Measurements from ENCODE around the gene STK10. TPM values are rescaled to one million over a fixed set of nuclear protein-coding genes. Genes with fewer than 3 reads are reported as not detected.

The STK10 gene
- 43.6 and 74.0 TPM in 2 replicates for total RNA-seq

DNA sequence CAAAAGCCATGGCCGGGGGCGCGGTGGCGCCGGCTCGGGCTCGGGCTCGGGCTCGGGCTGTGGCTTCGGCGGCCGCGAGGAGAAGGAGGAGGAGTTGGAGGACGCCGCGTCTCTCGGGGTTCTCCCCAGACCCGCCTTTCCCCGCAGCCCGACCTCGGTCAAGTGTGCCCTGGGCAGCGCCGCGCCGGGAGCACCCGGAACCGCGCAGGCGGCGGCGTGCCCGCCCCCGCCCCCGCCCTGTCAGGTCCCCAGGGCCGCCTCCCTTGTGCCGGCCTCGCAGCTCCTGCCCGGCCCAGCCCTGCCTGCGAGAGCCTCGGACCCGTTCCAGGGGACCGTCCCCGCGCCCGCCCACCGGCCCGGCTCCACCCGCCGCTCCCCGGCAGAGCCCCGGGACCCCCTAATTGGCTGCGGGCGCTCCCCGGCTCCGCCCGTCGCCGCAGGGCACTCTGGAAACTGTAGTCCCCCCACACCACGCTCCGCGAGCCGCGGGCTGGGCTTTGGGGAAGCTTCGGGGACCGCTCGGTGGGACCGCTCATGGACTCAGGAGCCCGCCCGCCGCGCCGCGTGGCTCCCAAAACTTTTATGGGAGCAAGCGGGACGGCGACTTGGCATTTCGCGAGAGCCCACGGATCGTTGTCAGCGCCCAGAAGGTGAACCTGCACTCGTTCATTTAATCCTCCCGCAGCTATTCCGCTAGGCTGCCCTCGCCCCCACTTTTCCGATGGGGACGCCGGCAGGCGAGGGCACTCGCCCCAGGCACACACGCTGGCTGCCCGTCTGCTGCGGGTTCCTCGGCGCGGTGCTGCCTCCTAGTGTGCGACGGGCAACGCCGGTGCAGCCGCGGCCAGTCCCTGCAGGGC, at the start of gene STK10:
STK10 (minus strand) TSS at position 192 of the 860 bp plus-strand sequence; CDS start at position 10, 182 bp downstream.

DNA sequence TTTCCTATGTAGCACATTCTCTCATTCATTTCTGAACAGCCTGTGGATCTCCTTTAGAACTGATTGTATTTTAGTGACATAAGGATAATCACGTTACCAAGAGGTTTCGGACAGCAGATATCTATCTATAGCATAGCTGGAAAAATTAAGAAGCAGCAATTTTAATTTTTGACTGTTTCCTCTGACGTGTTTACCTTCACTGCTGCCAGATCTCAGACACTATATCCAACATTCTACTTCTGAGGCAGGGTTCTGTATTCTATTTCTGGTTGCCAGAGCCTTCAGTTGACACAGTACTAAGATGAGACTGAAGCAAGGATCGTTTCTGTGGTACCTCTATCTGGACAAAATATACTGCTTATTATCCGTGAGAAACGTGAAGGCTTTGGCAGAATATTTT, 5.8 kb upstream of the STK10 start, which contains the start of gene EFCAB9:
EFCAB9 (plus strand) TSS at position 301 of the 400 bp plus-strand sequence; CDS start at position 302, 1 bp downstream.

DNA sequence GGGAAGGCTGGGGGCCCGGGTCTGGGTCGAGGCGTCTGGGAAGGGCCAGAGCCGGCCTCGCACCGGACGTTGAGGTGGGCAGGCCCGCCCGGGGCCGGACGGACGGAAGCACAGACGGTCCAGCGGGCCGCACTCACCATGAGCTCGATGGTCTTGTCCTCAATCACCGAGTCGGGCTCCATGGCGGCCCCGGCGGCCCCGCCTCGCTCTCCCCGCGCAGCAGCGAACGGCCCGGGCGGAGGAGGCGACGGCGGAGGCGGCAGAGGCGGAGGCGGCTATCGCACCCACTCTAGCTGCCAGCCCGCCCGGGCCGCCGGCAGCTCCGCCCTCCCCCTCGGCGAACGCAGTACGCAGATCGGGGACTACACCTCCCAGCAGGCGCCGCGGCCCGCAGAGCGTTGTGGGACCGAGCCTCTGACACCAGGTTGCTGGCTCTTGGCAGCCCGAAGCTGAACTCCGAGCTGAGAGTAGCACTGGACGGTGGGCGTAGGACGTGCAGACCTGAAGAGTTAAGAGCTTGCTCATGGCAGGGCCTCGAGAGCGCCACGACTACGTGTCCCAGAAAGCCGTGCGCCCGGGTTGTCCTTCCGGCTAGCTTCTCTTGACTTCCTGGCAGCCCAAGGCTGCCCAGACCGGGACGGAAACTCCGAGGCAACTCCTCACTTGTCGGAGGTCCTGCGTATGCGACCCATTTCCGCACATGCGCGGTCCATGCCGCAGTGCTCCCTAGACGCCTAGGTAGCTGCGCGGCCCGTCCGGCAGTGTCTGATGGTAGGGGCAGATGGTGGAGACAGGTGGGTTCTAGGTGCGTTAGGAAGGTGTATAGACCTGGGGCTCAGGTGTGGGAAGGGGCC, 181.5 kb downstream of the STK10 start, which contains the start of gene FBXW11:
FBXW11 (minus strand) TSS at position 318 of the 854 bp plus-strand sequence; CDS start at position 182, 136 bp downstream.

Other genes with a start within 250 kb of the STK10 start
- 54.6 and 59.6 TPM in 2 replicates for gene FBXW11, start 181.6 kb downstream of the STK10 start, total RNA-seq
- not detected in 2 replicates for gene EFCAB9, start 5.9 kb upstream of the STK10 start, total RNA-seq
- gene UBTD2, start 95.5 kb upstream of the STK10 start, total RNA-seq: 33.8 and 50.0 TPM in 2 replicates